ENCODE results near the gene PDIA2. TPM values are rescaled to one million over a fixed set of nuclear protein-coding genes. Genes with fewer than 3 reads are reported as not detected.

The PDIA2 gene
- total and polyA plus RNA-seq, 10 of the 15 experiments (the other 5 are each of a cell fraction or from before 2014, with no cell fraction given), result 0.11 to 0.36 TPM; not detected in 8

DNA sequence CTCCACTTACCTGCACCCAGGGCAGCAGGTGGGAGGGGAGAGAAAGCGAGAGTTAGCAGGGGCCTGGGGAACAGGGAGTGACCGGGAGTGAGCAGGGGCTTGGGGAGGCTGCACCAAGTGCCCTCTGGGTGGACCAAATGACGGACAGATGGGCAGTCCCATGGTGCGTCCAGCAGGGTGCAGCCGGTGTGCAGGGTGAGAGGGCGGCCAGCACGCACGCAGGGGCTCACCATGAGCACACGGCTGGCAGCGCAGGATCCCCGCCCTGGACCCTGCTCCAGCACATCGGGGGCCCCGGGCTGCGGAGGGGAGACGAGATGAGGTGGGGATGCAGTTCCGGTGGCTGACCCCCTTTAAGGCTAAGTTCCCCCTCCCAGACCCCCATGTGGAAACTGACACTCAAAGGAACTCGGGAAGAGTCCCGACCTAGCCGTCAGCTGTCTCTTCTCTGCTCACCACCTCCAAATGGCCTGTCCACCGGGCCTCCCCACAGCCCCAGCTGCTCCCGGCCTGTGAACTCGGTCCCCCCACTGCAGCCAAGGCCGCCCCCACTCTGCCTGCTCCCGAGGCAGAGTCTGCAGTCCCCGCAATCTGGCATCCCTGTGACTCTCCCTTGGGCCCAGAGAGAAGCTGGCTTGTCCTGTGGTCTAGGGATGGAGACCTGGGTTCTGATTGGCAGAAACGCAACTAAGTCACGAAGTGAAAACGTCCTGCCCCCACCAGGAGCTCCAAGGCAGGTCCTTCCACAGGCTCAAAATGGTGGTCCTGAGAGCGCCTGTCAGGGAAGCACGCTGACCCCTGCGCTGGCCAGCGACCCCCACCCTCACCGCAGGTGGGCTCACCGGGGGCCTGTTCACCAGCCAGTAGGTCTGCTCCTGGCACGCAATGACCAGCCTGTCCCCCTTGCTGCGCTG lies 10.1 kb upstream of the PDIA2 start:
- H3K36me3 ChIP-seq (ENCODE audit: control insufficient read depth in 2 of 2, insufficient read depth in 2 of 2, low read length in 1 of 2), result no peaks in the 10 kb centered on the region
- ChIA-PET SMC1A (ENCODE audit: uncharacterized antibody, unreplicated experiment) (no interaction called here), RAD21 (ENCODE audit: unreplicated experiment) (no interaction called here), CTCF (no interaction called here), POLR2A (no interaction called here)
- no peak overlapping the region for H3K4me3 ChIP-seq
- DNase-seq (ENCODE audit: low read depth, low spot score) (no peak), ATAC-seq (no peak), FAIRE-seq (no peak)
- in situ Hi-C loops (cut with MboI), result no loop called here
- H3K9ac ChIP-seq (ENCODE audit: control insufficient read depth, insufficient read depth, low read length), result no peak overlapping the region
- H3K79me2 ChIP-seq (ENCODE audit: control insufficient read depth, insufficient read depth, low read length), result no peaks in the 10 kb centered on the region
- no peak for TF ChIP-seq IKZF1 (conservative IDR thresholded peaks at IDR 0.05)
- intact Hi-C loops (cut with micrococcal nuclease; ENCODE audit: unreplicated experiment), result no loop called here
- no peaks in the 10 kb centered on the region for H3K9me3 ChIP-seq (replicated peaks; ENCODE audit: control insufficient read depth, insufficient read depth, low read length)
- no peak overlapping the region for H3K27ac ChIP-seq (ENCODE audit: control insufficient read depth, insufficient read depth)
- no peak overlapping the region for H3K4me2 ChIP-seq (ENCODE audit: control insufficient read depth, insufficient read depth)
- peaks cover 0 to 3% of the 10 kb centered on the region in 2 experiments; a peak in 2 of 4 replicates for H3K27me3 ChIP-seq (replicated peaks in 1 of 2; ENCODE audit: control insufficient read depth in 2 of 2, insufficient read depth in 2 of 2, low read length in 1 of 2)
- H2AFZ ChIP-seq (ENCODE audit: control insufficient read depth, low read depth, low read length), result no peak overlapping the region
- BruUV-seq (replicated peaks), result no TSS peak
- H4K20me1 ChIP-seq (ENCODE audit: control insufficient read depth, insufficient read depth), result no peaks in the 10 kb centered on the region
- WGBS (ENCODE audit: insufficient coverage, insufficient replicate concordance, low lambda C conversion rate, missing lambda C conversion rate), result 62% methylated on average over 27 of the region's 36 CpGs
- H3K4me1 ChIP-seq (ENCODE audit: control insufficient read depth, insufficient read depth, low read length), result no peaks in the 10 kb centered on the region

DNA sequence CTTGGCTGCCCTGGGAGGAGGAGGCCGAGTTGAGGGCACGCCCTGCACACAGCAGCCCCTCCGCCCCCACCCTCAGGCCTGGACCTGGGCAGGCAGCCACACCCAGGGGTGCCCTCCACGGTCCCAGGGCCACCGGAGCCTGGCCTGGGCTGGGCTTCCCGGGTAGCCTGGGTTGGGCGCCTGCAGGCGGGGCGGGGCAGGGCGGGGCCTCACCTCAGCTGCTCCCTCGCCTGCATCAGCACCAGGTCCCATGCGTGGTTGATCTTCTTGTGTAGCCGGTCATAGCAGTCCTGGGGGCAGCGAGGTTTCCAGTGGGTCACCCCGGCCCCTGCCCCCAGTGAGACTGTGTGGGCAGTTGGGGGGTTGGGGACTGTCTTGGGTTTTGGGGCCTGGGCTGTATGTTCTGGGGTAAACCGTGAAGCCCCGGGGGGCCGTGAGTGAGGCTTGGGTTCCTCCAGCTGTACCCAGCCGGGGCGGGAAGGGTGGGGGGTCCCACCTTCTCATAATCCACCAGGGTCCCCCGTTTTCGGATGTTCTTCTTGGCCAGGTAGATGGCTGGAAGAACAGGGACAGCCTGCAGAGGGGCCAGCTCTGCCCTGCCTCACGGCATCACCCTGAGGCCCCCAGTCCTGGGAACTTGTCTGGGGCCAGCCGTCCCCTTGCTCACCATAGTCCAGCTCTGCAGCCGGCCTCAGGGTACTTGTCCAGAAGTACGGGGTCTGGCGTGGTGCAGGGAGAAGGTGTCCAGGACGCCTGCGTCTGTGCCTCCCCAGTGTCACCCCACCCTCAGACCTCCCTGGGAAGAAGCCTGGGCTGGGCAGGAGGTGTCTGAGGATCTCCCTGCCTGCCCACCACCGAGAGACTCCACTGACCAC lies 9.2 kb upstream of the PDIA2 start:
- 33% methylated on average over 21 of the region's 30 CpGs for WGBS (ENCODE audit: insufficient coverage, insufficient replicate concordance, low lambda C conversion rate, missing lambda C conversion rate)
- H3K27me3 ChIP-seq (replicated peaks in 1 of 2; ENCODE audit: control insufficient read depth in 2 of 2, insufficient read depth in 2 of 2, low read length in 1 of 2), result peaks cover 0 to 3% of the 10 kb centered on the region in 2 experiments; a peak in 2 of 4 replicates
- RAD21 ChIA-PET (ENCODE audit: unreplicated experiment), result no interaction called here
- in situ Hi-C loops (cut with MboI) (no loop called here), intact Hi-C loops (cut with micrococcal nuclease; ENCODE audit: unreplicated experiment) (no loop called here)
- FAIRE-seq (no peak), ATAC-seq (peak; percentile 42), DNase-seq (ENCODE audit: low read depth, low spot score) (no peak)
- CTCF ChIA-PET, result no interaction called here
- H3K4me1 ChIP-seq (ENCODE audit: control insufficient read depth, insufficient read depth, low read length), result no peaks in the 10 kb centered on the region
- POLR2A ChIA-PET, result no interaction called here
- no peaks in the 10 kb centered on the region for H3K36me3 ChIP-seq (ENCODE audit: control insufficient read depth in 2 of 2, insufficient read depth in 2 of 2, low read length in 1 of 2)
- no peaks in the 10 kb centered on the region for H4K20me1 ChIP-seq (ENCODE audit: control insufficient read depth, insufficient read depth)
- H2AFZ ChIP-seq (ENCODE audit: control insufficient read depth, low read depth, low read length), result no peak overlapping the region
- H3K4me2 ChIP-seq (ENCODE audit: control insufficient read depth, insufficient read depth), result no peak overlapping the region
- no peak overlapping the region for H3K4me3 ChIP-seq
- no peaks in the 10 kb centered on the region for H3K9me3 ChIP-seq (replicated peaks; ENCODE audit: control insufficient read depth, insufficient read depth, low read length)
- no TSS peak for BruUV-seq (replicated peaks)
- SMC1A ChIA-PET (ENCODE audit: uncharacterized antibody, unreplicated experiment), result no interaction called here
- H3K27ac ChIP-seq (ENCODE audit: control insufficient read depth, insufficient read depth), result no peak overlapping the region
- H3K79me2 ChIP-seq (ENCODE audit: control insufficient read depth, insufficient read depth, low read length), result no peaks in the 10 kb centered on the region
- H3K9ac ChIP-seq (ENCODE audit: control insufficient read depth, insufficient read depth, low read length), result no peak overlapping the region
- no peak for TF ChIP-seq BRCA1 (IDR thresholded peaks at IDR 0.05; ENCODE audit: low read depth, low read length)
- TF ChIP-seq, protein P1, sequence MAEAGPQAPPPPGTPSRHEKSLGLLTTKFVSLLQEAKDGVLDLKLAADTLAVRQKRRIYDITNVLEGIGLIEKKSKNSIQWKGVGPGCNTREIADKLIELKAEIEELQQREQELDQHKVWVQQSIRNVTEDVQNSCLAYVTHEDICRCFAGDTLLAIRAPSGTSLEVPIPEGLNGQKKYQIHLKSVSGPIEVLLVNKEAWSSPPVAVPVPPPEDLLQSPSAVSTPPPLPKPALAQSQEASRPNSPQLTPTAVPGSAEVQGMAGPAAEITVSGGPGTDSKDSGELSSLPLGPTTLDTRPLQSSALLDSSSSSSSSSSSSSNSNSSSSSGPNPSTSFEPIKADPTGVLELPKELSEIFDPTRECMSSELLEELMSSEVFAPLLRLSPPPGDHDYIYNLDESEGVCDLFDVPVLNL (IDR thresholded peaks at IDR 0.05; ENCODE audit: low read depth, low read length), result no peak
- TF ChIP-seq NFYB (IDR thresholded peaks at IDR 0.05; ENCODE audit: insufficient read depth, low read depth, low read length), result no peak
- TF ChIP-seq, protein P2, sequence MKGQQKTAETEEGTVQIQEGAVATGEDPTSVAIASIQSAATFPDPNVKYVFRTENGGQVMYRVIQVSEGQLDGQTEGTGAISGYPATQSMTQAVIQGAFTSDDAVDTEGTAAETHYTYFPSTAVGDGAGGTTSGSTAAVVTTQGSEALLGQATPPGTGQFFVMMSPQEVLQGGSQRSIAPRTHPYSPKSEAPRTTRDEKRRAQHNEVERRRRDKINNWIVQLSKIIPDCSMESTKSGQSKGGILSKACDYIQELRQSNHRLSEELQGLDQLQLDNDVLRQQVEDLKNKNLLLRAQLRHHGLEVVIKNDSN (IDR thresholded peaks at IDR 0.05; ENCODE audit: borderline replicate concordance, extremely low read length, insufficient read depth, low read depth, low read length), result no peak
- TF ChIP-seq FOXM1 (IDR thresholded peaks at IDR 0.05; ENCODE audit: low read depth, low read length), result no peak
- TF ChIP-seq, protein P3, sequence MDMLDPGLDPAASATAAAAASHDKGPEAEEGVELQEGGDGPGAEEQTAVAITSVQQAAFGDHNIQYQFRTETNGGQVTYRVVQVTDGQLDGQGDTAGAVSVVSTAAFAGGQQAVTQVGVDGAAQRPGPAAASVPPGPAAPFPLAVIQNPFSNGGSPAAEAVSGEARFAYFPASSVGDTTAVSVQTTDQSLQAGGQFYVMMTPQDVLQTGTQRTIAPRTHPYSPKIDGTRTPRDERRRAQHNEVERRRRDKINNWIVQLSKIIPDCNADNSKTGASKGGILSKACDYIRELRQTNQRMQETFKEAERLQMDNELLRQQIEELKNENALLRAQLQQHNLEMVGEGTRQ (IDR thresholded peaks at IDR 0.05; ENCODE audit: borderline replicate concordance, low read depth, low read length), result no peak
- TF ChIP-seq, protein P4, sequence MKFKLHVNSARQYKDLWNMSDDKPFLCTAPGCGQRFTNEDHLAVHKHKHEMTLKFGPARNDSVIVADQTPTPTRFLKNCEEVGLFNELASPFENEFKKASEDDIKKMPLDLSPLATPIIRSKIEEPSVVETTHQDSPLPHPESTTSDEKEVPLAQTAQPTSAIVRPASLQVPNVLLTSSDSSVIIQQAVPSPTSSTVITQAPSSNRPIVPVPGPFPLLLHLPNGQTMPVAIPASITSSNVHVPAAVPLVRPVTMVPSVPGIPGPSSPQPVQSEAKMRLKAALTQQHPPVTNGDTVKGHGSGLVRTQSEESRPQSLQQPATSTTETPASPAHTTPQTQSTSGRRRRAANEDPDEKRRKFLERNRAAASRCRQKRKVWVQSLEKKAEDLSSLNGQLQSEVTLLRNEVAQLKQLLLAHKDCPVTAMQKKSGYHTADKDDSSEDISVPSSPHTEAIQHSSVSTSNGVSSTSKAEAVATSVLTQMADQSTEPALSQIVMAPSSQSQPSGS (IDR thresholded peaks at IDR 0.05; ENCODE audit: low read length), result no peak
- TF ChIP-seq HDGF (IDR thresholded peaks at IDR 0.05), result no peak
- TF ChIP-seq CREB1 (IDR thresholded peaks at IDR 0.05; ENCODE audit: low read depth), result no peak
